GM18520 (cell line): ENCODE measurements around the gene RFX2.
"Not testable (repeated sequence)": the region's sequence is repeated elsewhere in the genome, so short reads cannot be mapped to it uniquely, and the experiment has no call there.

Experiments used
- ATAC-seq: cut with Tn5 transposase; IDR thresholded peaks from one replicate; pipeline ENCODE4 v1.9.1; 2021; ENCODE audit not compliant: unreplicated experiment

RFX2 gene

DNA sequence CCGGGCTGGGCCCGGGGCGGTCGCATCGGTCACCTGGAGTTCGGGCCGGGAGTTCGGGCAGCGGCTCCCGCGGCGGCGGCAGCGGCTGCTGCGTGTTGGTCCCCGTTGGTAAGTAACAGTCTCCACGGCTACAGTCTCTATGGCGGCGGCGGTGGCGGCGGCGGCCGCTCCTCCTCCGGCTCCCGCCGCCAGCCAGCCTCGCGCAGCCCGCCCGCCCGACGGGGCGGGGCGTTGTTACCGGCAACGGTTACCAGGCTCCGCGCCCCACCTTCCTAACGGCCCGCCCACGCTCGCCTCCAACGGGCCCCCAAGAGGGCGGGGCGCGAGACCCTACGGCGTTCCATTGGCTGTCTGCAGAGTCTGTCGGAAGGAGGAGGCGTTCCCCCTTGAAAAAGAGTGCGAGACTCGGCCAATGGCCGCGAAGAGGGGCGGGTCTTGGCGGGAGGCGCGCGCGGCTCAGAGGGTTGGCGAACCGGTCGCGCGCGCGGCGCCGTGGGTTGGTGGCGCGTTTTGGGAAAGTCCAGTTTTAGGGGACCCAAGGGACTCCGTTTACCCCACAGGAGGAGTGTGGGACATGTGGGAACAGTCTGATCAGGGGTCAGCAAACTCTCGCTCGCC, at the start of gene RFX2:
Gene RFX2 (minus strand): TSS at position 141 of the 618 bp plus-strand sequence. CDS start 63,004 bp downstream, outside the sequence.
- ATAC-seq = peak; percentile 94

- no peak for ATAC-seq
Observed at GRCh38 chr19:6156033-6156432, 45.7 kb upstream of the RFX2 start.

DNA sequence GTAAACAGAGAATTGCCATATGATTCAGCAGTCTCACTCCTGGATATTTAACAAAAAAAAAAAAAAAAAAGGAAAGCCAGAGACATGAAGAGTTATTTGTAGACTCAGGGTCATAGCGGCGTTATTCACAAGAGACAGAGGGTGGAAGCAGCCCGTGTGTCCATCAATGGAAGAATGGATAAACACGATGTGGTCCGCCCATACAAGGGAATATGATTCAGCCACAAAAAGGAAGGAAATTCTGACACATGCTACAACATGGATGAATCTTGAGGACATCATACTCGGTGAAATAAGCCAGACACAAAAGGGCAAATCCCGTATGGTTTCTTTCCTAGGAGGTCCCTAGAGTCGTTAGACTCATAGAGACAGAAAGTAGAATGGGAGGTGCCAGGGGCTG, 40.0 kb upstream of the RFX2 start:
- ATAC-seq = no peak

- ATAC-seq = no peak
Observed at GRCh38 chr19:6141217-6141616, 30.9 kb upstream of the RFX2 start.

- no peak for ATAC-seq
Observed at GRCh38 chr19:6138511-6138910, 28.2 kb upstream of the RFX2 start.

GRCh38 chr19:6138066-6138465, 27.8 kb upstream of the RFX2 start:
- ATAC-seq = no peak

- no peak for ATAC-seq
Observed at GRCh38 chr19:6133231-6133630, 22.9 kb upstream of the RFX2 start.

DNA sequence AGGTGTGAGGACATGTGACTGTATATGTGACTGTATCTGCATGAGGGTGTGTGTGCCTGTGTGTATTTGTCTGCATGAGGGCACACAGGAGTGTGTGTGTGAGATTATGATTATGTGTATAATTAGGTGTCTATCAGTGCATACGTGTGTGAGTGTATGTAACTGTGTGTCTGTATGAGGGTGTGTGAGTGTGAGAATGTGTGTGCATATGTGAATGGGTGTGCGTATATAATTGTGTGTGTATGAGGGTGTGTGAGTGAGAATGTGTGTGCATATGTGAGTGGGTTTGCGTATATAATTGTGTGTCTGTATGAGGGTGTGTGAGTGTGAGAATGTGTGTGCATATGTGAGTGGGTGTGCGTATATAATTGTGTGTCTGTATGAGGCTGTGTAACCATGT, 22.2 kb upstream of the RFX2 start:
- ATAC-seq = no peak

DNA sequence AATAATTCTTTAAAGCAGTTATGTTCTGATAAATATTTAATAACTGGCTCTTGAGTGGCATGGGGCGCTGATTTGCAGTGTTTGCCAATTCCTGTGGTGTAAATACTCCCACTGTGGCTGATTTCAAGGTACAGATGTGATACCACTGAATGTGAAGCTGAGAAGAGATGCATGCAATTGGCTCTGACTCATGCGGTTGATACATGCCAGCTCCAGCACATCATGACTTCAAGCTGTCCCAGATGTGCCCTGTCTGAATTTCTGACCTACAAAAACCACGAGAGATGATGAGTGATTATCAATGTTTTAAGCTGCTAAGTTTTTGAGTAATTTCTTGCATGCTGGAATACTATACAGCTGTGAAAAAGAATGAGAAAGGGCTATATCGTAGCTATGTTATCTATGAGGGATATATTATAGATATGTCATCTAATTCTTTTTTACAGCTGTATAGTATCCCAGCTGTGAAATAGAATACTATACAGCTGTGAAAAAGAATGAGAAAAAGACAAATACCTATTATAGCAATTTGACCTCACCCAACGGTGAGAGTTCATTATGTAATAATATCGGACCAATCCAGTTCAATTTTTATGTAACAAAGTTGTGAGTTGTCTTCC, 17.5 kb upstream of the RFX2 start:
- ATAC-seq = no peak

GRCh38 chr19:6126335-6126974, 16.2 kb upstream of the RFX2 start:
- no peak for ATAC-seq

DNA sequence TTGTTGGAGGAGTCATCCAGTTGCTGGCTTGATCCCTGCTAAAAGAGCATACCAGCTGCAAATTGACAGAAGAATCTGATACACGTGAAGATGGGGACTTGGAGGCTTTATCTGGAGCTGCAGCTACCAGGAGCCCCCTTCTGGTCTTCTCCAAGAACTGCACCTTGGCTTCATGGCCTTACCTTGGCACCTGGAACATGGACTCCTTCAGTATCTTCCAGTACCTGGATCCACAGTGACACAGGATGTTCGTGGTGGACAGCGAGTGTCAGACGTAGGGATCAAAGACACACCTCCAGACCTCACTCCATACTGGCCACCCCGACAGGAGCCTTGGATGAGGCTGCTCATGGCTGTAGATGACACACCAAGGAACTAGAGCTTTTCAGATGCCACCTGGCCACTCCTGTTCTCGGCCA, 15.3 kb upstream of the RFX2 start:
- peak; percentile 52 for ATAC-seq

- no peak for ATAC-seq
Observed at GRCh38 chr19:6119031-6119430, 8.7 kb upstream of the RFX2 start.

DNA sequence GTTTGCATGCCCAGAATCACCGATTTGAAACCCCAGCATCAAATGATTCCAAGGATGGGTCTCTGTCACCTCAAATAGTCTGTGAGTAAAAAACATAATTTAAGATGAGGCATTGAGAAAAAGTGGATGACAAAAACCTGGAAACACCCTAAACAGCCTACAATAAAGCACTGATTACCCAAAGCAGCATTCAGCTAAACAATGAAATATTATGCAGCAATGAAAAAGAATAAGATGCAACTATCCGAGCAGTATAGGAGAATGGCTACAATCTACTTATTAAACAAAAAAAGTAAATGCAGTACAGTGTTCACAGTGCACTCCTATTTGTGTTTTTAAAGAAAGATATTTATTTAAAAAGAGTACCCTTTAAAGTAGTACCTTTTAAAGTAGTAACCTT, 7.7 kb upstream of the RFX2 start:
- ATAC-seq = no peak

DNA sequence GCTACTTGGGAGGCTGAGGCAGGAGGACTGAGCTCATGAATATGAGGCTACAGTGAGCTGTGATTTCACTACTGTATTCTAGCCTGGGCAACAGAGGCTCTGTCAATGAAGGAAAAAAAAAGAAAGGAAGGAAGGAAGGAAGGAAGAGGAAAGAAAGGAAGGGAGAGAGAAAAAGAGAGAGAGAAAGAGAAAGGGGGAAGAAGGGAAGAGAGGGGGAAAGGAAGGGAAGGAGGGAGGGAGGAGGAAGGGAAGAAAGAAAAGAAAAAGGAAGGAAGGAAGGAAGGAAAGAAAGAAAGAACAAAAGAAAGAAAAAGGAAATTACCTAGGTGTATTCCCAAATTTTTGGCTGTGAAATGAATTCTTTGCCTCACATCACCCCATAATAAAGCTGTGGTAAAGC, 7.2 kb upstream of the RFX2 start:
- no peak for ATAC-seq

- no peak for ATAC-seq
Observed at GRCh38 chr19:6116749-6117430, 6.6 kb upstream of the RFX2 start.

GRCh38 chr19:6115992-6116391, 5.7 kb upstream of the RFX2 start:
- ATAC-seq = no peak

GRCh38 chr19:6113616-6114188, 3.4 kb upstream of the RFX2 start:
- ATAC-seq = no peak

DNA sequence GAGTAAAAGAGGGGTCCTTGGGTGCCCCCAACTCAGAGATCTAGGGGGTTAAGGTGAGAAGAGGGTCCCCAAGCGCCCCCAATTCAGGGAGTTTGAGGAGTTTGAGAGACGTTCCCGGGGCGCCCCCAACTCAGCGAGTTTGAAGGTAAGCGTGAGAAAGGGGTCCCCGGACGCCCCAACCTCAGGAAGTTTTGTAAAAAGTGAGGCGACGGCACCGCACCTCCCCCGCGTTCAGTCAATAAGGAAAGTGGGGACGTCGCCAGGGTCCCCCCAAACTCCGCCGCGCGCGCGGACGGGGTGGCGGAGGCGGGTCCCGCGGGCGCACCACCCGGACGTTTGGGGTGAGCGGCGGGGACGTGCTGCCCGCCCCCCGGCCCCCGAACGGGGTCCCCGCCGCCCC, 353 bp downstream of the RFX2 start:
- ATAC-seq = no peak

DNA sequence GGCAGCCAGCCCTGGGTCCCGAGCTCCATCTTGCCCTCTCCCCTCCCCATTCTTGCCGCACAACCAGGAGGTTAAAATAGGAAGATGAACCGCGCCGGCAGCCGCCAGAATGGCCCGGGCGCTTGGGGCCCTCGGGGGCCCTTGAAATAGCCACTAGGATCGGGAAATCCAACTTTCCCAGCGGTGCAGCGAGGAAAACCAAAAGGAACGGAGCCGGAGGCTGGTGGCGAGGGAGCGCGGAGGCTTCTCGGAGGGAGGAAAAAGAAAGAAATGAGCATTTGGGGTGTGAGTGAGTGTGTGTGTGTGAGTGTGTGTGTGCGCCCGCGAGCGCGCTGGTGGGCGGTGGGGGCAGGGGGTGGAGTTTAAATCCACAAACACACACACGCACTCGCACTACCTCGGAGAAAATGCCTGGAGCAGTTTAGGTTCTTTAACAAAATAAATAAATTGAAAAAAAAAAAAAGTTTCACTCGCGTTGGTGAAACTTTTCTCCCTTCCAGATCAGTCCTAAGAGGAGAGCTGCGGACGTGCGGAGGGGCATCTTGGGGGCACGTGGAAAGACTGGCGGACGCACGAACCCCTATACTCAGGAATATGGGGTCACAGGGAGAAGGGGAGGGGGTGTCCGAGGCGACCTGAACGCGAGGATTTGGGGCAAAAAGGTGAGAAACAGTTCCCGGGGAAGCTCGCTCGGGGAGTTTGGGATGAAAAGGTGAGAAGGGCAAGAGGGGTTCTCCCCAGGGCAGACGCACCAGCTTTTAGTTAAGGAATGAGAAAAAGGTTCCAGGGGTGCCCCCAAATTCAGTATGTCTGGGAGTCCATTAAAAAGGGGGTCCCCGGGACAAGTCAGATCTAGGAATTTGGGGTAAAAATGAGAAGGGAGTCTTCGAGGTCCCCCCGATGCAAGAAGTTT, 1.3 kb downstream of the RFX2 start:
- no peak for ATAC-seq

DNA sequence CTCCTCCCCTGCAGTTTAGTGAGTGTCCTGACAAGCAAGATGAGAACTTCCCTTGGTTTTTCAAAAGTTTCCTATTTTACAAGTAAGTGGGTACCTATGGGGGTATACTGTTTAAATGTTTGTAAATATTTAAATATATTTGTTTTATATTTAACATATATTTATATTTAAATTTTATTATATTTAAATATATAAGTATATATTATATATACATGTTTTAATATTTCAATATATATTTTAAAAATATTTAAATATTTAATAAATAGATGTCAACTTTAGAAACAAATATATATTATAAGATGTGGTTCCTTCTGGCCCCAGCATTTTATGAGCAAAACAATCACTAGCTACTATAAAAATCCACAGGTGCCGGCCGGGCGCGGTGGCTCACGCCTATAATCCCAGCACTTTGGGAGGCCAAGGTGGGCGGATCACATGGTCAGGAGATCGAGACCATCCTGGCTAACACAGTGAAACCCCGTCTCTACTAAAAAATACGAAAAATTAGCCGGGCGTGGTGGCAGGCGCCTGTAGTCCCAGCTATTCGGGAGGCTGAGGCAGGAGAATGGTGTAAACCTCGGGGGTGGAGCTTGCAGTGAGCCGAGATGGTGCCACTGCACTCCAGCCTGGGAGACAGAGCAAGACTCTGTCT, 3.5 kb downstream of the RFX2 start:
- not testable (repeated sequence) for ATAC-seq
